OCI-LY1 (cell line): ENCODE measurements around the gene DCTN2.

ENCODE experiments used
- H2AFZ ChIP-seq: fragments of 200-600 bp; sonication (generic), shearing (Covaris generic); 2 replicates; pipeline ENCODE4 v1.6.0; 2014; ENCODE audit warnings: antibody characterized with exemption, mild to moderate bottlenecking, low read length
- H3F3A ChIP-seq: fragments of 200-600 bp; sonication (generic), shearing (Covaris generic); 2 replicates; pipeline ENCODE4 v1.6.0; 2014; ENCODE audit warnings: mild to moderate bottlenecking, antibody characterized with exemption, low read length, moderate library complexity; ENCODE audit not compliant: insufficient read depth
- H3K27ac ChIP-seq: fragments of 200-600 bp; sonication (generic); 2 replicates; pipeline ENCODE4 v1.5.1; 2014; ENCODE audit warnings: low read length, mixed run types, mild to moderate bottlenecking, low read depth; ENCODE audit not compliant: poor library complexity, severe bottlenecking
- H3K27me3 ChIP-seq: fragments of 200-600 bp; sonication (generic); 2 replicates; pipeline ENCODE4 v1.6.0; 2014; ENCODE audit warnings: antibody characterized with exemption, mild to moderate bottlenecking, low read length, moderate library complexity; ENCODE audit not compliant: insufficient read depth
- H3K36me3 ChIP-seq: fragments of 200-600 bp; sonication (generic); 2 replicates; pipeline ENCODE4 v1.6.1; 2014; ENCODE audit warnings: mild to moderate bottlenecking, antibody characterized with exemption, low read length, moderate library complexity, mixed read lengths; ENCODE audit not compliant: insufficient read depth
- H3K4me1 ChIP-seq: fragments of 200-600 bp; sonication (generic); 2 replicates; pipeline ENCODE4 v1.5.1; 2014; ENCODE audit warnings: mild to moderate bottlenecking, low read length, moderate library complexity; ENCODE audit not compliant: insufficient read depth, severe bottlenecking
- H3K4me2 ChIP-seq: fragments of 200-600 bp; sonication (generic), shearing (Covaris generic); 2 replicates; pipeline ENCODE4 v1.6.1; 2014; ENCODE audit warnings: low read length
- H3K4me3 ChIP-seq: fragments of 200-600 bp; sonication (generic); 2 replicates; pipeline ENCODE4 v1.5.1; 2014; ENCODE audit warnings: low read length, low read depth, mild to moderate bottlenecking, mixed read lengths; ENCODE audit not compliant: poor library complexity, severe bottlenecking
- H3K79me2 ChIP-seq: fragments of 200-600 bp; shearing (Covaris generic); 2 replicates; pipeline ENCODE4 v1.6.1; 2016; ENCODE audit warnings: mixed run types, low read length, mixed read lengths; ENCODE audit not compliant: insufficient read depth
- H3K9ac ChIP-seq: fragments of 200-600 bp; sonication (generic), shearing (Covaris generic); 2 replicates; pipeline ENCODE4 v1.6.1; 2014; ENCODE audit warnings: mild to moderate bottlenecking, low read length, mixed read lengths
- H3K9me2 ChIP-seq: fragments of 200-600 bp; sonication (generic), shearing (Covaris generic); 2 replicates; pipeline ENCODE4 v1.6.1; 2014; ENCODE audit warnings: low read depth, mild to moderate bottlenecking, low read length, mixed read lengths
- H3K9me3 ChIP-seq: fragments of 200-600 bp; shearing (Covaris generic); 2 replicates; pipeline ENCODE4 v1.6.1; 2014; ENCODE audit warnings: low read length, mixed read lengths
- H4K20me1 ChIP-seq: fragments of 200-600 bp; sonication (generic), shearing (Covaris generic); 2 replicates; pipeline ENCODE4 v1.6.0; 2016; ENCODE audit warnings: mild to moderate bottlenecking, low read length; ENCODE audit not compliant: insufficient read depth
- EZH2 ChIP-seq: fragments of 200-600 bp; sonication (generic), shearing (Covaris generic); IDR thresholded peaks from 2 replicates; pipeline ENCODE4 v1.8.0; 2017; ENCODE audit warnings: borderline replicate concordance, mixed run types, mild to moderate bottlenecking, antibody characterized with exemption, low read length, moderate library complexity, mixed read lengths
- TF ChIP-seq, protein P1 (sequence below): fragments of 200-600 bp; sonication (generic), shearing (Covaris generic); IDR thresholded peaks from 2 replicates; pipeline ENCODE4 v1.5.1; 2017; ENCODE audit warnings: mild to moderate bottlenecking, antibody characterized with exemption, low read length, moderate library complexity, mixed read lengths

DCTN2 gene

DNA sequence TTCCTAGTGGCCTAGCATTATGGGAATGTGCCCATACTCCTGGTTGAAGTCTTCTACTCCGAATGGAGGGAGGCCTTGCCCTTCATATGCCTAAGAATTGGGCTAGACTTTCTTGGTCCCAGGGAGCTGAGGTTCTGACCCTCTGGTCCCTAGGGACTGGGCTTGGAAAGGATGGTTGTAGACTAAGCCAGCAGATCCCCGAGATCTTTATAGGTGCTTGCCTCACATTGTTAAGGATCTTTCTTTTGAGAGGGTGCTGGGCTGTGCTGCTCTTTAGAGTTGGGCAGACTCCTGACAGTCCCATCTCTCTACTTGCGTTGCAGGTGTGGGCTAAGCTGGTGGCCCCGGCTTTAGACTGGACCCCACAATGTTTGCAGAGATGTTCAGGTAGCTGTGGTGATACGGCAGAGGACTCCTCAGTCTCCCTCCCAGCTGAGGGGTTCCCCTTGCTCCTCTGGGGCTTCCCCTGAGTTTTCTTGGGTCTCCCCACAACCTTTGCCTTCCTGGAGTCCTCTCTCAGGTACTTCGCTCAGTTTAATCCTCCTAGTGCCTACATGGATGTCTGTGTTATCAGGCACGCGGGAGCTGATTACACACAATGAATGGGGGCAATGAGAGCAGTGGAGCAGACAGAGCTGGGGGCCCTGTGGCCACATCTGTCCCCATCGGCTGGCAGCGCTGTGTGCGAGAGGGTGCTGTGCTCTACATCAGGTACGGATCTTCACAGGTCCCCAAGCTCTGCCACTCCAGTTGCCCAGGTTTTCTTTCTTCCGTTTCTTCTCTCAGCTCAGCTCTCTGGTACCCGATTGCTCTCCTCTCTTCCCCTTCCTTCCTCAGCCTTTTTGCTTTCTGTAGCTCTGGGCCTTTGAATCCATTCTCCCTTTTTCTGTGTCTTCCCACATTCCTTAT, 23.0 kb downstream of the DCTN2 start:
- Histone ChIP-seq H3K9me3 (no peaks in the 10 kb centered on the region), H3K9ac (peak overlapping the region; percentile 83), H3K27ac (peak overlapping the region; percentile 85), H3K4me2 (peak overlapping the region; percentile 93), H3K9me2 (no peaks in the 10 kb centered on the region), H3K4me1 (peaks cover 43% of the 10 kb centered on the region), H3F3A (0 out of 2 replicates have a peak, but pooled peaks cover 7% of the 10 kb centered on the region), H3K36me3 (peaks cover 43% of the 10 kb centered on the region), H3K4me3 (peak overlapping the region; percentile 75), H3K27me3 (no peaks in the 10 kb centered on the region), H3K79me2 (peaks cover 10% of the 10 kb centered on the region), H2AFZ (no peak overlapping the region), H4K20me1 (no peaks in the 10 kb centered on the region)
- TF ChIP-seq, protein P1, sequence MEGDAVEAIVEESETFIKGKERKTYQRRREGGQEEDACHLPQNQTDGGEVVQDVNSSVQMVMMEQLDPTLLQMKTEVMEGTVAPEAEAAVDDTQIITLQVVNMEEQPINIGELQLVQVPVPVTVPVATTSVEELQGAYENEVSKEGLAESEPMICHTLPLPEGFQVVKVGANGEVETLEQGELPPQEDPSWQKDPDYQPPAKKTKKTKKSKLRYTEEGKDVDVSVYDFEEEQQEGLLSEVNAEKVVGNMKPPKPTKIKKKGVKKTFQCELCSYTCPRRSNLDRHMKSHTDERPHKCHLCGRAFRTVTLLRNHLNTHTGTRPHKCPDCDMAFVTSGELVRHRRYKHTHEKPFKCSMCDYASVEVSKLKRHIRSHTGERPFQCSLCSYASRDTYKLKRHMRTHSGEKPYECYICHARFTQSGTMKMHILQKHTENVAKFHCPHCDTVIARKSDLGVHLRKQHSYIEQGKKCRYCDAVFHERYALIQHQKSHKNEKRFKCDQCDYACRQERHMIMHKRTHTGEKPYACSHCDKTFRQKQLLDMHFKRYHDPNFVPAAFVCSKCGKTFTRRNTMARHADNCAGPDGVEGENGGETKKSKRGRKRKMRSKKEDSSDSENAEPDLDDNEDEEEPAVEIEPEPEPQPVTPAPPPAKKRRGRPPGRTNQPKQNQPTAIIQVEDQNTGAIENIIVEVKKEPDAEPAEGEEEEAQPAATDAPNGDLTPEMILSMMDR: no peak
- TF ChIP-seq EZH2: no peak

DNA sequence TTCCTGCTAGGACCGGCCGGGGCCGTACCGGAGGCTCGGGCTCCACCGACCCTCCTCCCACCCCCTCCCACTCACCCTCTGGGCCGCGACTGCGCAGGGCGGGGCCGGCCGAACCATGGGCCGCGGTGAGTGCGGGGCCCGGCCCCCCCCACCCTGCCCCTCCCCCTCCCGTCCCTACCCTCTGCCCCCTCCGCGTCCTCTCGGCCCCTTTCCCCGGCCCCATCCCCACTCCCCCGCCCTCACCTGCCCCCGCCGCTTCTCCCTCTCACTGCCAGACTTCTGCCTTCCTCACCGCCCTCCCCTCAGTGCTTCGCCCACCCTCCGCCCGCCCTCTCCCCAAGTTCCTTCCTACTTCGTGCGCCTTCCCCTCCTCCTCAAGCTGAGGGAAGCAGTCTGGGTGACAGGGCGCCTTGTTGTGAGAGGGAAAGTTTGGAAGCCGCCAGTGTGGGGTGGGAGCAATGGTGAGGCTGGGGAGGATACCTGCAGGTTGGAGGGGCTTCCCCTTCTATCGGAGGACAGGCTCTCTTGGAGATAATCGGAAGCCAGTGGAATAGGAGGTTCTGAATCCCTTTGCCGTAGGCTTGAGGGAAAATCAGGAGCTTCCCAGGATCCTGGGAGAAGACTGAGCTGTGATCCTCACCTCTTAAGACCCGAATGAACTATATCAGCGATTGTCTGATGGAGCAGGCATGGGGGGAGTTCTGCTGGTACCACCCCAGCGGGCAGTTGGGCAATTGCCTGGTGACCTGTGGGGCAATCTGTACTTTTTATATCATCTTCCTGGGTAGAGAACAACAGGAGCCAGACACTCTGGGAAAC, 23.9 kb downstream of the DCTN2 start:
- no peaks in the 10 kb centered on the region for H3K9me2 ChIP-seq
- no peak overlapping the region for H2AFZ ChIP-seq
- H3K79me2 ChIP-seq: peaks cover 11% of the 10 kb centered on the region
- peak overlapping the region; percentile 85 for H3K27ac ChIP-seq
- peaks cover 52% of the 10 kb centered on the region for H3K4me1 ChIP-seq
- H3K4me2 ChIP-seq: peak overlapping the region; percentile 93
- H3K27me3 ChIP-seq: no peaks in the 10 kb centered on the region
- peak overlapping the region; percentile 83 for H3K9ac ChIP-seq
- H3K36me3 ChIP-seq: peaks cover 43% of the 10 kb centered on the region
- H3K9me3 ChIP-seq: no peaks in the 10 kb centered on the region
- 0 out of 2 replicates have a peak, but pooled peaks cover 7% of the 10 kb centered on the region for H3F3A ChIP-seq
- TF ChIP-seq EZH2: no peak
- TF ChIP-seq, protein P1: no peak
- H3K4me3 ChIP-seq: peak overlapping the region; percentile 75
- H4K20me1 ChIP-seq: no peaks in the 10 kb centered on the region

DNA sequence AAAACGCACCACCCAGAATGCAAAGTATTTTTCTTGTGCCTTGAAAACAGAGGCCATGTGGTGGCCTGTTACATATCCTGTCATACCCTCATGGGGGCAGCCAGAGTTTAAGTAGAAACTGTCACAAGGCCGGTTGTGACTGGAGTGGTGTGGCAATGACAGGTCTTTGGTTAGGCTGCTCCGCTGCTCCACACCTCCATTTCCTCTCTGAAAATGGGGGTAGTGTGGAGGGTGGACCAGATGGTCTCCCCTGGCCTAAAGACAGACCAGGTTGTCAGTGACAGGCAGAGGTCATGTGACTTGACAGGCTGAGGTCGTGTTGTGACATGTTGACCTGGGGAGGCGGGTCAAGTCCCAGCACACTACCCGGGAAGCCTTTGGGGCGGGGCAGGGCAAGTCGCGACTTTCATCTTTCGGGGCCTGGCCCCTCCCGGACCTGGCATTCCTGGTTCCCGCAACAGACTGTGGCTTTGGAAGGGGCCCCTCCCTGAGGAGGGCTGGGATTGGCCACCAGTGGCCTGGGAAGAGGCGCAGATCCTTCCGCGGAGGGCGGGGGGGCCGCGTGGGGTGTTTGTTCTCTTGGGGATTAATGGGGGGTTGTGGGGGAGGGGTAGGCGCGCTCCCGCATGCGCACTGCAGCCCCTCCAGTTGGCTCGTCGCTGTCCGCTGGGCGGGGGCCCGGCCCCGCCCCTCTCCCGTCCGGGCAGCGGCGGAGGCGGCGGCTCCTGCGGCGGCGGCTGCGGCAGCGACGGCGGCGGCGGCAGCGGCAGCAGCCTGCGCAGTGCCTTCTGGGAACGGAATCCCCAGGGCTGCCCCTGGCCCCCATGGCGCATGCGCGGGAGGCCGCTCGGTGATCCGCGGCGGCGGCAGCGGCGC, 24.7 kb downstream of the DCTN2 start, which contains the start of gene MBD6:
Gene MBD6, plus strand, starts transcription at position 814 of the 876 bp plus-strand sequence. CDS start 1,480 bp downstream, outside the sequence.
- Histone ChIP-seq H3K9ac (peak within 1 kb of the TSS; percentile 91), H3K27me3 (no peaks in the 10 kb centered on the region), H3K27ac (peak within 1 kb of the TSS; percentile 99), H3K9me2 (no peaks in the 10 kb centered on the region), H3K36me3 (peaks cover 42% of the 10 kb centered on the region), H2AFZ (no peak within 1 kb of the TSS), H3K79me2 (peaks cover 11% of the 10 kb centered on the region), H3K4me1 (peaks cover 53% of the 10 kb centered on the region), H4K20me1 (no peaks in the 10 kb centered on the region), H3F3A (0 out of 2 replicates have a peak, but pooled peaks cover 7% of the 10 kb centered on the region), H3K4me3 (peak within 1 kb of the TSS; percentile 75), H3K9me3 (no peaks in the 10 kb centered on the region), H3K4me2 (peak within 1 kb of the TSS; percentile 93)
- TF ChIP-seq, protein P1: peak; percentile 29; the same call in 1 of the 2 replicates
- no peak for TF ChIP-seq EZH2
